Breast epithelium (tissue), 4 donors: ENCODE data around the gene PTPRN2. TPM values are rescaled to one million over a fixed set of nuclear protein-coding genes. Genes with fewer than 3 reads are reported as not detected.

ENCODE experiments used
- DNase-seq, 2 donors: peaks; one replicate each; pipeline ENCODE4 v3.0.0-alpha.2; 2019; ENCODE audit warnings: low spot score in 2 of 2
- H3K27ac ChIP-seq, 2 donors: fragments of 200-600 bp; sonication (generic) in 1 of 2; one replicate each; pipeline ENCODE4 v1.5.1; 2016 to 2019; ENCODE audit warnings: mild to moderate bottlenecking in 1 of 2
- H3K27me3 ChIP-seq, 2 donors: fragments of 200-600 bp; sonication (generic) in 1 of 2; one replicate each; pipeline versions ENCODE4 v1.5.1 to v1.6.0; 2017 to 2019; ENCODE audit warnings: control low read depth in 1 of 2, mild to moderate bottlenecking in 1 of 2
- H3K36me3 ChIP-seq: fragments of 200-600 bp; one replicate; pipeline ENCODE4 v1.5.1; 2019
- H3K4me1 ChIP-seq, 2 donors: fragments of 200-600 bp; sonication (generic); one replicate each; pipeline ENCODE4 v1.5.1; 2016 to 2019; ENCODE audit warnings: control low read depth in 1 of 2
- H3K4me3 ChIP-seq, 3 donors: fragments of 200-600 bp; sonication (generic); 1 replicate in 2 of 3; 2 replicates in 1 of 3; pipeline ENCODE4 v1.5.1; 2016 to 2019; ENCODE audit warnings: mild to moderate bottlenecking in 3 of 3, moderate library complexity in 2 of 3
- H3K9me3 ChIP-seq, 2 donors: fragments of 200-600 bp; sonication (generic) in 1 of 2; one replicate each; pipeline ENCODE4 v1.5.1; 2016 to 2019; ENCODE audit warnings: control low read depth in 1 of 2
- POLR2A ChIP-seq: fragments of 450-650 bp; IDR thresholded peaks from one replicate; pipeline ENCODE4 v1.6.1; 2016; ENCODE audit warnings: antibody characterized with exemption, mild to moderate bottlenecking, moderate library complexity
- POLR2AphosphoS5 ChIP-seq, 3 donors: sonication (generic); formaldehyde crosslinking; IDR thresholded peaks; one replicate each; pipeline ENCODE4 v1.6.1; 2017; ENCODE audit warnings: antibody characterized with exemption in 3 of 3
- intact Hi-C: fragments of 100-400 bp; cut with DNase I; formaldehyde crosslinking; loops from one replicate; pipeline ENCODE4 v1.15.1; 2023; ENCODE audit warnings: low total_unique reads
- total RNA-seq, 3 donors: library from RNA; depleted of rRNA; stranded (reverse); fragments of >200 nt; gene quantifications; one replicate each; pipeline ENCODE4 v1.1.0, GENCODE V29; 2016
- TF ChIP-seq, protein P1 (sequence below), 3 donors: fragments of 450-650 bp; IDR thresholded peaks; one replicate each; pipeline ENCODE4 v1.5.1; 2016 to 2017; ENCODE audit warnings: antibody characterized with exemption in 3 of 3, mild to moderate bottlenecking in 3 of 3, moderate library complexity in 3 of 3

Gene PTPRN2
- total RNA-seq, 3 donors from 2014 or later = 1.6 to 2.2 (median 2.2) TPM

DNA sequence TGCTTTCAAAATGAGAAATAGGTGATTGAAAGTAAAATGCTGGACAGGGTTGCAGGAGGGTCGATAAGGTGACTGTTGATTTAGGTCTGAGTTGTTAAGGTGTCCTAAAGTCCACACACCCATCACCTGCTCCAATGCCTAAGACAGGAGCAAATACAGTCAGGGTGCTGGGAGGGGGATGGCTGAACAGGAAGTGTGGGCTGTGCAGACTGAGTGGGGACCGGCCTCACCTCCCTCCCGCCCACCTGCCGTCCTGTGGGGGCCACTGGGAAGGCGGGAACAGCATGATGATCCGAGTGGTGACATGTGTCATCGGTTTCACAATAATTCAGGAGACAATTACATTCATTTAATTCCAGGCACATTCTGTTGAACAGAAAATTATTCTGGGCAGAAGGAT is 990.1 kb downstream of the PTPRN2 start:
- DNase-seq = no peak
- TF ChIP-seq POLR2A (no peak), POLR2AphosphoS5 (IDR thresholded peaks at IDR 0.05) (no peak)
- TF ChIP-seq, protein P1, sequence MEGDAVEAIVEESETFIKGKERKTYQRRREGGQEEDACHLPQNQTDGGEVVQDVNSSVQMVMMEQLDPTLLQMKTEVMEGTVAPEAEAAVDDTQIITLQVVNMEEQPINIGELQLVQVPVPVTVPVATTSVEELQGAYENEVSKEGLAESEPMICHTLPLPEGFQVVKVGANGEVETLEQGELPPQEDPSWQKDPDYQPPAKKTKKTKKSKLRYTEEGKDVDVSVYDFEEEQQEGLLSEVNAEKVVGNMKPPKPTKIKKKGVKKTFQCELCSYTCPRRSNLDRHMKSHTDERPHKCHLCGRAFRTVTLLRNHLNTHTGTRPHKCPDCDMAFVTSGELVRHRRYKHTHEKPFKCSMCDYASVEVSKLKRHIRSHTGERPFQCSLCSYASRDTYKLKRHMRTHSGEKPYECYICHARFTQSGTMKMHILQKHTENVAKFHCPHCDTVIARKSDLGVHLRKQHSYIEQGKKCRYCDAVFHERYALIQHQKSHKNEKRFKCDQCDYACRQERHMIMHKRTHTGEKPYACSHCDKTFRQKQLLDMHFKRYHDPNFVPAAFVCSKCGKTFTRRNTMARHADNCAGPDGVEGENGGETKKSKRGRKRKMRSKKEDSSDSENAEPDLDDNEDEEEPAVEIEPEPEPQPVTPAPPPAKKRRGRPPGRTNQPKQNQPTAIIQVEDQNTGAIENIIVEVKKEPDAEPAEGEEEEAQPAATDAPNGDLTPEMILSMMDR (IDR thresholded peaks at IDR 0.05) = no peak

DNA sequence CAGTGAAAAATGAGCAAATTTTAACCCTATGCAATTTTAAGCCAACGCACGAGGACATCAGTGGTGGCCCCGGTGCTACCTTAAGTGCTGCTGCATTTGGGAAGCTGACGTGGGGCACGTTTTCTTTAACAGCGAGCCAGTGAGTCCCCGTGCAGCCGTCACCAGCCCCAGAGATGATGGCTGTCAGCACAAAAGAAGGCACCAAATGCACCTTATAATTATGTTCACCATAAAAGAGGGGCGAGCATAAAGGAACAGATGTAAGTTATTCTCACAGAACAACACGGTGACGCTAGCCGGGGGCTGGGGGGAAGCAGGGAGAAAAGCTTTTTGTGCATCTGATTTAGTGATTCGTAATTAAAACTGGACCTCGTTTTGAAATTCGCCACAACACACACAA is 990.7 kb downstream of the PTPRN2 start:
- Histone ChIP-seq H3K27me3 (no peaks in the 10 kb centered on the region), H3K27ac (no peak overlapping the region)

More for the DNA sequence above, 990.1 kb downstream of the PTPRN2 start:
- H3K27ac ChIP-seq = no peak overlapping the region
- intact Hi-C loops = no loop called here
- H3K27me3 ChIP-seq = no peaks in the 10 kb centered on the region
- H3K9me3 ChIP-seq = no peaks in the 10 kb centered on the region
- H3K4me1 ChIP-seq = no peaks in the 10 kb centered on the region
- H3K36me3 ChIP-seq = no peaks in the 10 kb centered on the region
- H3K4me3 ChIP-seq = no peak overlapping the region

DNA sequence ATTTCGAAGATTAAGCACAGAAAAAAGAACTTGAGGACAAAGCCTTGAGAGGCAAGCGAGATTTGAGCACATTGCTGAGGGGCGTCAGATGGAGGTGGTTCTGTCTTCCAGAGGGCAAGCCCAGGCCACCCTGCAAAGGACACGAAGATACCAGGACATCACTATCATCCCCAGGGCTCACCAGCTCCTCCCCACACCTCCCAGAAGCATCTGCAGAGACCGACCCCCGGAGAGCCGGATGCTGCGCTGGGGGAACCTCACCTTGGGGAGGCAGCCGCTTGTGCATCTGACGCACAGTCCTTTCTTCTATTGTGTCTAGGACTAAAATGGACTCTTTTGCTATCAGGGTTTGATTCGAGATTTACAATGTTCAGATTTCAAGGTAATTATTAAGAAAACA is 991.2 kb downstream of the PTPRN2 start:
- intact Hi-C loops = no loop called here

More for the DNA sequence above, 990.7 kb downstream of the PTPRN2 start:
- TF ChIP-seq, protein P1 (IDR thresholded peaks at IDR 0.05) = no peak
- no peak for TF ChIP-seq POLR2A
- no peak for TF ChIP-seq POLR2AphosphoS5 (IDR thresholded peaks at IDR 0.05)
- Histone ChIP-seq H3K9me3 (no peaks in the 10 kb centered on the region), H3K36me3 (no peaks in the 10 kb centered on the region), H3K4me3 (no peak overlapping the region), H3K4me1 (no peaks in the 10 kb centered on the region)
- intact Hi-C loops = no loop called here
- no peak for DNase-seq

DNA sequence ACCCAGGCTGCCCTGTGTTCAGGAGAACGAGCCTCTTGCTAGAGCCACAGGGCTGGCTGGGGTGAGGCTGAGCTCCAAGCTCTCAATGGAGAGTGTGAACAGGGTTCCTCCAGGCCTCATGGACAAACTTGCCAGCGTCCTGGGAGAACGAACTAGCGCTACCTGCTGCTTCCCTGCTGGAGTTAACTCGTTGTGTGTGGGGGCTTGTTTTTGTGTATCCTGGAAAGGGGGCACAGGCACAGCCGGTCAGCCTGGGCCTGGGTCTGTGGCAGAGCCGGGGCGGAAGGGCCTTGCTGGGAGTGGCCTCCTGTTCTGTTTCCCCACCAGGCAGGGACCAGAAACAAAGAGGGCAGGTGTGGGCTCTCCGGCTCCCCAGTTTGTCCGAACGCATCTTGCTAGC is 991.6 kb downstream of the PTPRN2 start:
- Histone ChIP-seq H3K27ac (no peak overlapping the region), H3K4me3 (no peak overlapping the region), H3K9me3 (no peaks in the 10 kb centered on the region), H3K27me3 (peaks cover 0 to 3% of the 10 kb centered on the region in 2 donors), H3K36me3 (no peaks in the 10 kb centered on the region), H3K4me1 (no peaks in the 10 kb centered on the region)
- intact Hi-C loops = no loop called here
- DNase-seq = no peak
- no peak for TF ChIP-seq POLR2AphosphoS5 (IDR thresholded peaks at IDR 0.05)
- TF ChIP-seq, protein P1 (IDR thresholded peaks at IDR 0.05) = no peak
- TF ChIP-seq POLR2A = no peak

More for the DNA sequence above, 991.2 kb downstream of the PTPRN2 start:
- Histone ChIP-seq H3K9me3 (no peaks in the 10 kb centered on the region), H3K36me3 (no peaks in the 10 kb centered on the region), H3K4me3 (no peak overlapping the region), H3K27ac (no peak overlapping the region), H3K4me1 (no peaks in the 10 kb centered on the region), H3K27me3 (peaks cover 0 to under 1% of the 10 kb centered on the region in 2 donors)
- DNase-seq = no peak
- TF ChIP-seq POLR2AphosphoS5 (IDR thresholded peaks at IDR 0.05) (no peak), POLR2A (no peak)
- TF ChIP-seq, protein P1 (IDR thresholded peaks at IDR 0.05) = no peak

DNA sequence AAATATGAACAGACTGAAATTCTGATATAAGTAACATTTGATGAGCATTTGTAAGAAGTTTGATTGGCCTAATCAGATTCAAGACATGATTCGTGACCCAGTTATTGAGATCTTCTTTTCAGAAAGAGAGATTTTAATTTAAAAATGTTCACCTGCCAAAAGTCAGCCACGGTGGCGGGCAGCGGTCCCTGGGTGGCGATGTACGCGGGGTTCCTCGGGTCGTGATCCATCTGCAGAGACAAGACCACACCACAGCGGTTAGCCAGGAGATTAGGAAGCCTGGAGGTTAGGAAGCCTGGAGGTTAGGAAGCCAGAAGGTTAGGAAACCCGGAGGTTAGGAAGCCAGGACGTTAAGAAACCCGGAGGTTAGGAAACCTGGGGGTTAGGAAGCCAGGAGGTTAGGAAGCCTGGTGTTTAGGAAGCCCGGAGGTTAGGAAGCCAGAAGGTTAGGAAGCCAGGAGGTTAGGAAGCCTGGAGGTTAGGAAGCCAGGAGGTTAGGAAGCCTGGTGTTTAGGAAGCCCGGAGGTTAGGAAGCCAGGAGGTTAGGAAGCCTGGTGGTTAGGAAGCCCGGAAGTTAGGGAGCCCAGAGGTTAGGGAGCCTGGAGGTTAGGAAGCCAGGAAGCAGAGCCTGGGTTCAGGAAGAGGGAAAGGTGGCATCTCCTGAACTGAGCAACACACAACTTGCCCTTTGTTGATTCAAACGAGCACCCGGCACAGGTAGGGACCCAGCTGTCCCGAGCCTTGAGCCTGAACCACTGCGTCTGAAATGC is 992.4 kb downstream of the PTPRN2 start:
- Histone ChIP-seq H3K9me3 (peaks cover 0 to 5% of the 10 kb centered on the region in 2 donors), H3K27ac (no peak overlapping the region), H3K27me3 (peaks cover 0 to 3% of the 10 kb centered on the region in 2 donors), H3K4me3 (no peak overlapping the region), H3K4me1 (no peaks in the 10 kb centered on the region), H3K36me3 (no peaks in the 10 kb centered on the region)
- TF ChIP-seq, protein P1 (IDR thresholded peaks at IDR 0.05) = no peak
- TF ChIP-seq POLR2AphosphoS5 (IDR thresholded peaks at IDR 0.05) (no peak), POLR2A (no peak)
- intact Hi-C loops = no loop called here
- no peak for DNase-seq
